ENCODE data around the gene ALOXE3.

The ALOXE3 gene

DNA sequence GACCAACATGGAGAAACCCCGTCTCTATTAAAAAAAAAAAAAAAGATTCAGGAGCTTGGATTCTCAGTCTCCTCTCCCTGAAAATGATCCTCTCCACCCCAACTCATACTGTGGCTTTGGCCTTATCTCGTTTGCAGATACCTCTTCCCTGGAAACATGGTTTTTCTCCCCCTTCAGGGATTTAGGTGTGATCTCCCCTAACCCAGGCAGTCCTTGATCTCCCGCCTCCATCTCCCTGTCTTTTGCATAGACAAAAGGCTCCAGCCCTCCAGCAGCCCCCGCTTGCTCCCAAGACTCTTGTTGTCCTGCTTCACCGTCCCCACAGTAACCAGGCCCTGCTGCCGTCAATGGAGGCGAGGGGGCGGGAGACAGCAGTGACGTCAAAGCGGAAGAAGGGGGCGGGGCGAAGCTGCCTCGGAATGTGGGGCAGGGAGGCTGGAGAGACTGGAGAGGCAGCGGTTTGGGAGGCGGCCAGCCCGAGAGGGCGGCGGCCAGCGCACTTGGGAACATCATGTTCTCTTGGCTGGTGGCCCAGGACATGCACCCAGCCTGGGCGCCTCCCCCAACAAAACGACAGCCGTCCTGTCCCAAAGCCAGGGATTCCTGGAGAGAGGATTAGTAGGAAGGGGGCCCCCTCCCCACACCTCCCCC lies 35.8 kb upstream of the ALOXE3 start:
- peak; percentile 97 to 98 (median 98) for DNase-seq

DNA sequence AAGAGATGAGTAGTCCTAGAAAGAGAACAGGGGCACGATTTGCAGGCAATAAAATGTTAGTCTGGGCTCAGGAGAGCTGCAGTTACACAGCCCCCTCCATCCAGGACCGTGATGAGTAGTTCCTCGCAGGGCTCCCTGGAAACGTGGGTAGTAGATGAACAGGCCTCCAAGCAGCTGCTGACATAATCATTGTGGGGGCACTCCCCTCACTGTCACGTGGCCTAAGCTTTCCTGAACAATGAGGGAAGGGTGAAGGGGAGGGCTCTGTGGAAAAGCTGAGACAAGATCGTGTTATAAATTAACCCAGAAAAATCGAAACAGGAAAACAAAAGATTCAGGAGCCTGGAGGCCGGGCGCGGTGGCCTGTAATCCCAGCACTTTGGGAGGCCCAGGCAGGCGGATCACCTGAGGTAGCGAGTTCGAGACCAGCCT lies 35.2 kb upstream of the ALOXE3 start:
- peak; percentile 94 to 97 (median 96) for DNase-seq

DNA sequence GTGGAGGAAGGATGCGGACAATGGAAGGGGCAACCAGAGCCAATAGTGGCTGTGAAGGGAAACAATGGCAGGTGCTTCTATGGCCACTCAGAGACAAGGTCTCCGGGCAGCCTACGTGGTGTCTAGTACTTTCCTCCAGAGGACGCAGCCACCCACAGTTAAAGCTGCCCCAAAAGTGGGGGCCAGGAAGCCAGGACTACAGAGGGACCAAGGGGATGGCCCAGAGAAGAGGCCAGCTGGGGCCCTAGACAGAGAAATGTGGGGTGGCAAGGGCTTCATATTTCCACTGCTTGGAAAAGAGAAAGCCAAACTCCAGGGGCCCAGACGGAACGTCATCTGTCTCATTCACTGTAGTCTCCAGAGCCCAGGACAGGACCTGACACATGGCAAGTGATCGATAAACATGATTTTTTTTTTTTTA lies 34.7 kb upstream of the ALOXE3 start:
- DNase-seq: no peak

DNA sequence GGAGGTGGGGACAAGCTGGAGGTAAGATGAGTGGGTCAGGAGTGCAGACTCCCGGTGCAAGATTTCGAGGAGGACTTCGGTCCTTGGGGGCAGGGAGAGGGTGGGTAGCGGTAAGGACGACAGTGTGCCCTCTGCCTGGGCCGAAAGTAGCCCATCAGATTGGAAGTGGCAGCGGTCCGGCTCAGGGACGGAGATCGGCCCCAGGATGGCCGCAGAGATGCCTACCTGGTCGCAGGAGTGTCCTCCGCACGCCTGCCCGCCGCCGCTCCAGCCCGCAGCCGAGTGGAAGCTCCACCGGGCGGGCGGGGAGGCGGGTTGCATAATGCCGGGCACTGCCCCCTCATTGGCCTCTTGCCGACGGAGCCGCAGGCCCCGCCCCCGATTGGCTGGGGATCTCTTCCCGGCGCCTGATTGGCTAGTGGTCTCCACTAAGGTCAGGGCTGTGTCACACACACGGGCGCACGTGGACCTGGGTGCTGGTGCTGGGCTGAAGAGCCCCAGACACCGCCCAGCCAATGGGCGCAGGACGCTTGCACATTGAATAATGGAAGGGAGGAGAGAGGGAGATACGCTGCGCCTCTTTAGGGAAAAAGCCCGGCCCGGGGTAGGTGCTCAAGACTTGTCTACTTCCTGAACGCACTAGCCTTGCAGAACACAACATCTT lies 33.9 kb upstream of the ALOXE3 start, which contains the start of gene PER1:
PER1 (minus strand) TSS at position 293 of the 664 bp plus-strand sequence. CDS start 1,698 bp downstream, outside the sequence.
- peak; percentile 95 to 98 (median 96) for DNase-seq

DNA sequence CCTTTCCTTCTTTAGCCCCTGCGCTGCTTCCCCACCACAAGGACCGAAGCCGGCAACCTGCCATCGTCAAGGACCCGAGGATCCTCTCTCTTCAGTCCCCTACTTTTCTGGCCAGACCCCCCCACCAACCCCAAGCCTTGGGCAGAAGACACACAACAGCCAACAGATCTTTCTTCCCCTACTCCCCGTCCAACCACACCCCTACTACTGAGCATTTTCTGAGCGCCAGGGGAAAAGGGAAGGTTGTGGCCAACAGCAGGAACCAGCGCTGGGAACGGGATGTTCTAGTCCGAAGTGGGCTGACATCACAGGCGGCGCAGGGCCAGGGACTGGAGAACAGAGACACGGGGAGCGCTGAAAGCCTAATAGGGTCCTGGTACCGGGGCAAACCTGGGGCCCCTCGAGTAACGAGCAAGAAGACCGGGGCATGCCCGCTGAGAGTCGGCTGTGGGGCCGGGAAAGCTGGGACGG lies 33.4 kb upstream of the ALOXE3 start:
- DNase-seq: peak; percentile 80 to 88 (median 83)

DNA sequence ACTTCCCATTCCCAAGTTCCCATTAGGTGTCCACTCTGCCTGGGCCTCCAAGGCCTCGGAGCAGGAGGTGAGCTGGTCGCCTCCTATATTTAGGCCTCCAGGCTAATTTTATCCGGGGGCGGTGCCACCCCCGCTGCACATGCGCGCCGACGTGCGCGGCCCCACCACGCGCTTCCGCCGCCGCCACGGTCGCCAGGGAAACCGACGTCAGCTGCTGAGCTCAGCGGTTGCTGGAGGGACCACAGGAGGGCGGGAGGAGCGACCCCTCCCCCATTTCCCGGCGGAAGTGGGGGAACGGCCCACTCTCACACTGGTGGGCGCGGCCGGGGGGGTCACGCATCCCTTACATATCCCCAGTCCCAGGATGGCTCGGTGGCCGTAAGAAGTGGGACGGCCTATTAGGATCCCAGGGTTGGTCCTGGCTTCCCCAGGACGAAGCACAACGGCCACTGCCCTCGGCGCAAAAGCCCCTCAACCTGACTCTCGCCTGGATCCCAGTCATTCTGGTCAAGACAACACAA lies 32.9 kb upstream of the ALOXE3 start:
- peak; percentile 79 to 90 (median 86) for DNase-seq

DNA sequence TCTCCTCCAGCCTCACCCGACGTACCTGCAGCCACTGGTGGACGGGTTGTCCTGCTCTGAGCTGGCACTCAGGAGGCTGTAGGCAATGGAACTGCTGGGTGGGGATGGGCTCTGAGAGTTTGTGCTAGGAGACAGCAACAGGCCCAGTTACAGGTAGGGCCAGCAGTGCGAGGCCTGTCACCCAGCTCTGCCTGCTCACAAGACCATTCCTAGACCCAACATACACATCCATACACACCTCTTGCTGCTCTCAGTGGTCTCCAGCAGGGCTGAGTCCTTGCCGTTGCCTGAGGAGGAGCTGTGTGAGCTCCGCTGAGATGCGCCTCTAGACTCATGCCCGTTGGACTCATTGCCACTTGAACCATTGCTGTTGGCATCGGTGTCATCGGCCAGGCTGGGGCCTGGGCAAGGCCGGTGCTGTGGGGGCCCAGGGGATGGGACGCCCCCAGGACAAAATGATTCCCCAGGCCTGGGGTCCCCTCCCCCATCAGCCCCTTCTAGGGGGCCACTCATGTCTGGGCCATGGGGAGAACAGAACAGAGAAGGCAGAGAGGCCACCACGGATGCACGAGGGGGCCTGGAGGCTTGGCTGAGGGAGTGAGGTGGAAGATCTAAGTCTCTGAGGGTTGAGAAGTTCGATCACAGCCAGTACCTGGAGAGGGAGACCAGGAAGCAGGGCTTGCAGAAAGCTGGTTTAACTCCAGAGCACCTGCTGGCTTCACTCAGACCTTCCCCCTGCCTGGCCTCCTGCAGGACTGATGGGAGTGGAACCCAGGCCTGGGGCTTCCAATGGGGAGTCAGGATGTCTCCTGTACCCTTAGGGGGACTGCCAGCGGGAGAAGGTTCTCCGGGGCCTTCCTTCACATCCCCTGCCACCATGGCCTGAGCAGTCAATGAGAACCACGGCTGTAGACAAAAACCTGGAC lies 32.1 kb upstream of the ALOXE3 start:
- DNase-seq: no peak

DNA sequence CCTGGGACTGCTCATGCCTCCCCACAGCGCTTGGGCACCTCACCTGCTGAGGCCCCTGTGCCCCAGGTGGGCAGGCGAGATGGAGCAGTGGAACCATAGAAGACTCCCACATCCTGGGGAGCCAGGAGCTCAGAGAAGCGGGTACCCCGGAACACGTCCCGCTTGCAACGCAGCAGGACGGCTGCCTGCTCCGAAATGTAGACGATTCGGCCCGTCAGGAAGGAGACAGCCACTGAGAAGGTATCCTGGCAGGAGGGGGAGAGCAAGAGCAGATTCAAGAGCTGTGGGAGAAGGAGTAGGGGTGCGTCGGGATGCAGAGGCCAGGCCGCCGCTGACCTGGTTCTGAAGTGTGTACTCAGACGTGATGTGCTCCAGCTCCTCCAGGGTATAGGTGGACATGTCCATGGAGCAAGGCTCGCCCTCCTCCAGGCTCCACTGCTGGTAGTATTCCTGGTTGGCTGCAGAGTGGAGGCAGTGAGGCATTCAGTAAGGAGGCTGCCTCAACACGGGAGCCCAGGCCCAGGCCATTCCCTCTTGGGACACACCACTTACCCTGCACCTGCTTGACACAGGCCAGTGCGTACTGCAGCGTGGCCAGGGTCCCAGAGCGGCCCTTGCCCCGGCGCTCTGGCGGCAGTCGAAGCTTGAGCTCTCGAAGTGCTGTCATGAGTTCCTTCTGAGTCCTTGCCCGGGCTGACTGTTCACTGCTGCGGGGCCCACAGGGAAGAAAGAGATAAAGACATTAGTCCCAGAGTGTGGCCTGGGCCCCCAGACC lies 31.3 kb upstream of the ALOXE3 start:
- no peak for DNase-seq

DNA sequence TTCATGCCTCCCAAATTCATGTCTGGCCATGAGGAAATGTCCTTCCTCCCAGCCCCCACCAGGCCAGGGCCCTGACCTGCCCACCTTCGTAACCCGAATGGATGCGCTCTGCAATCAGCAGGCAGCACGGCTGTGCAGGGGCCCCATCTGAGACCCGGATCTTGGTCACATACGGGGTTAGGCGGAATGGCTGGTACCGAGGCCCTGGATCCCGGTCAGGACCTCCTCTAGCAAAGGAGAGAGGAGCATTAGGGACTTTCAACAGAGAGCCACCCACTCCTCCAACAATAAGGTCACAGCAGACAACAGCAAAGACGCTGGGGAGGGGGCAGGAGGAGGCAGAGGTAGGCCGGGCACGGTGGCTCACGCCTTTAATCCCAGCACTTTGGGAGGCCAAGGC lies 30.2 kb upstream of the ALOXE3 start:
- DNase-seq: no peak

DNA sequence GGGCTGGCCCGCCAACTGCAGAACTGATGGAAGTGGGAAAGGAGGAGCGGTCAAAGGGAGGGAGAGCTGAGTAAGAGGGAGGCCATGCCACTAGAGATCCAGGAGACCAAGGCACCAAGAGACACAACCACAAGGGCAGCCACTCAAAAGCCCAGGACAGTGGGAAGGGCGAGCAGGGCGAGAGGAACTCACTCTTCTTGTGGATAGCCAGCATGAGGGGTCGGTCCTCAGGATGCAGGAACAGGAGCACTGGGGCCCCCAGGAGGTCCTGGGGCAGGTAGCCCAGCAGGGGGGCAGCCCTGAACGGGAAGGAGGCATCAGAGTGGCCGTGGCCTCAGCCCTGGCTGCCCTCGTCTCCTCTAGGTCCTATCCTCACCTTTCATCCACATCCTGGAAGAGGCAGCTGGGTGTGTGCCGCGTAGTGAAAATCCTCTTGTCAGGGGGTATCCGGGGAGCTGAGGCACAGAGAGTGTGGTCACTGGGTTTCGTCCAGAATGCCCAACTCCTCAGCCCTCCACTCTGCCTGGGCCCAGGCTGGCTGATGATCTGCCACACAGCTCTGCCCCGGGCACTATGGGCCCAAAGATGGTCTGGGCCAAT lies 29.6 kb upstream of the ALOXE3 start:
- no peak for DNase-seq

DNA sequence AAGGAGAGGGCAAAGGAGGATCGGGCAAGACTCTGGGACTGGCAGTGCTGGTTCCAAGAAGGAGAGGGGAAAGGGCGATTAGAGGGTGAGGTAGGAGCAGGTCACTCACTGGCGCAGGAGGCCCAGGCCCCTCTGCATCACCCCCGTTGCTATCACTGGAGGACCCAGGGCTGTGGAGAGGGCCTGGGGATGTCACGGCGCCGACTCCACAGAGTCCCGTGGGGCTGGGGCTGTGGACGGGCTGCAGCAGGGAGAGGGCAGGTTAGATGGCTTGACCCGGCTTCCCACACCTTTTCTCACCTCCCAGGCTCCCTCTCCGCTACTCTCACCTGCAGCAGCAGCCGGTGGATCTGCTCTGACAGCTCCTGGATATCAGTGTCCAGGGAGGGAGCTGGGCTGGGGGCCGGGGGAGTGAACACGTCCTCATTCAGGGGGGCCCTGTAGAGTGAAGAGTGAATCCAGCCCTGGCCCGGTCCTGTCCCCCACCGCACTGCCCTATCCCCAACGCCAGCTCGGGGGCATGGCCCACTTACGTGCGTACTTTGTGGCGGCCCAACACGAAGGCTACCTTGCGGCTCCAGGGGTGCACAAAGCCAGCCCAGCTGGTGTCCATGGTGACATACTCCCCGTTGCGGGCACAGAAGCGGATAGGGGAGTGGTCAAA lies 29.0 kb upstream of the ALOXE3 start:
- no peak for DNase-seq

DNA sequence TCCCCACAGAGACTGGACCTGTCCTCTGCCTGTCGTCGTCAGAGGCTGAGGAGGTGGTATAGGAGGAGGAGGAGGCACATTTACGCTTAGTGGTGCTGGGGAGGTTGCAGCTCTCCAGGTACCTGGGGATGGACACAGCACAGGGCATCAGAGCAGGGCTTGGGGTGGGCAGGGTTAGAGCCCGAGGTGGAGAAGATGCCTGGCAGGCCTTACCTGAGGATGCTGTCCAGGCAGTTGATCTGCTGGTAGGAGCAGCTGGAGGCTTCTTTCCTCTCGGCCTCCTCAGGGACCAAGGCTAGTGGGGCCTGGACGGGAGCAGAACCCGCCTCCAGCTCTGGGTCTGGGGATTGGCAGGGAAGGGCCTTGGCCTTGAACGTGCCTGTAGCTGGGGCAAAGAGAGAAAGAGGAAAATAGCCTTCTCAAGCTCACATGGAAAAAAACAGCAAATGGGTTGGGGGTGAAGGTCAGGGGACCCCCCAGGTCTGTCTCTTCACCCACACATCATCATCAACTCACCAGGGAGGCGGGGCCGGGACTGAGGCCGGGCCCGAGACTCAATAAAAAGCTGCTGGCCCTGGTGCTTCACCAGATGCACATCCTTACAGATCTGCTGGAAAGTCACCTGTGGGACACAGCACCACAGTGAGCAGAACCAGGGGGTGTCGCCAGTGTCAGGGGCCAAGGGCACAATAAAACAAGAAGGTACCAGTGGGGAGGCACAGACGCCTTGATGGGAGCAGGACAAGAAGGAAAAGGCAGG lies 28.2 kb upstream of the ALOXE3 start:
- no peak for DNase-seq

DNA sequence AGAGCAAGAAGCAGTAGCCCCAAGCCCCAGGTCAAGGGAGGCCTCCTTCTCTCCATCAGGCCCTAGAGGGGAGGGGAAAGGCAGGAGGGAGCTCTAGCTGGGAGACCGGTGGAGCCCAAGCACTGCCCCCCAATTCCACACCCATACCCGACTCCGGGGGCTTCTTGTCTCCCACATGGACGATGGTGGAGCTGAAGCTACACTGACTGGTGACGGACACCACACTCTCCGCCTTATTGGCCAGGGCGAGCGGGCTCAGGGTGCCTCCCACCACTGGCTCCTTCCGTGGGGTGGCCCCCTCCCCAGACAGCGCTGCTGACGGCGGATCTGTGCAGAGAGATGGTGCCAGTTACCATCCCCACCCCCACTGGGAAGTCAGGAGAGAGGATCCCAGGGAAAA lies 27.5 kb upstream of the ALOXE3 start:
- DNase-seq: no peak

DNA sequence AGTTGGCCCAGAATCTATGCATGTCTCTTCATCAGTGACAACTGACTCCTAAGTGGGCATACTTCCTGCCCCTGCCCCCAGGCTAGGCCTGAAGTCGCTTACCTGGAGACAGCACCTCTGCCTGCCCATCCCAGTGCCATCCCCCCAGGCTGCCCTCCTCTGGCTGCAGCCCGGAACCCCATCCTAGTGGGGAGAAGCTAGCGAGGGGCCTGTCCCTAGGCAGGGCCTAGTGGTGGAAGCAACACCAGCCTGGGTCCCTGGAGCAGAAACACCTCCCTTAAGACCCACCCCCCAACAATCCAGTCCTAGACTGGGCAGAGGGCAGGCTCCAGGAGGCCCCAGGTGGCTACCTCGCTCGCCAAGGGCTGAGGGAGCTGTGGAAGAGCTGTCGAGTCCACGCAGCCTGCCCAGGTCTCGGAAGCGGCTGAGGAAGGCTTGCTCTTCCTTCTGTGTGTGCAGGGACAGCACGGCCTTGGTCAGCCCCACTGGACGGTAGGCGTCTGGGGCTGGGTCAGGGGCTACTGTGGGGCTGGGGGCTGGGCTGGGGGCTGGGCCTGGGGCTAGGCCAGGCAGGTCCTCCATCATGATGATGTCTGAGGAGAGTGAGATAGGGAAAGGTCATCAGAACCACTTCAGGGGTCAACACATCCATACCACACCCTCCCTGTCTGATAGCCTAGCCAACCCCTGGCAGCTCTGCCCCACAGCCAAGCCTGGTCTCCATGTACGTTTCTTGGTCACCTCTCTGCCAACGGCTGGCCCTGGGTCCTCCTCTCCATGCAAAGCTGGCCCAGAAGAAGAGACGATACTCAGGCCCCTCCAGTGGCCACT lies 26.3 kb upstream of the ALOXE3 start:
- no peak for DNase-seq

DNA sequence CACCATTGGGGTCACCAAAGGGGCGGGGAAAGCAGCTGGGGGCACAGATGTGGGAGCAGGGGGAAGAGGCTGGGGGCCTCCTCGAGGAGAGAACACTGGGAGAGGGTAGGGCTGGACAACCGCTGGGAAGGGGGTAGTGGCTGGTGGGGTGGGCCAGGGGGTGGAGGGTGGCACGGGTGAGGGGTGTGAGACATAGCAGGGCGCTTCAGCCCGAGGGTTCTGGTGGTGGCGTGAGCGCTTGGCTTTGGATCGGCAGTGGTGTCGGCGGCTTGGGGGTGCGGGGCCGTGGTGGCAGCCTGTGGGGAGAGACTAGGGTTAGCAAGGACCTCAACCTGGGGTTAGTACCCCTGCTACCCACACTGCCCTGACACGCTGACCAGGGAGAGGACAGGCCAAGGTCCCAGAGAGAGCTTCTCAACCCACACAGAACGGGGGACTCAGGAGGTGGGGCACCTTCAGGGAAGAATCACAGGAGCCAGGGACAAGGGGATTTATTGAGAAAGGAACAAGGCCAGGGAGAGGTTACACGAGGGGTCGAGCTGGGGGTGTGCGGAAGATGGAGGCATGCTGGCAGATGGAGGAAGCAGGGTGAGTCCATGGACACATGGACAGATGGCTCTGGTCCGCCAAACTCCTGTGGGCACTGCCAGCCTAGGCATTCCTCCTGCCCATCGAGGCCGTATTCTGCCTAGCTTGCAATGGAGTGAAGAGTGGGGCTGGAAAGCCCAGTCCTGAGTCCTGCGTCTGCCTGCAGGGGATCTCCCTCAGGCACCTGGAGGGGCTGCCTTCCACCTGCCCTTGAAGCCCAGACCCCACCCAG lies 25.5 kb upstream of the ALOXE3 start:
- no peak for DNase-seq

DNA sequence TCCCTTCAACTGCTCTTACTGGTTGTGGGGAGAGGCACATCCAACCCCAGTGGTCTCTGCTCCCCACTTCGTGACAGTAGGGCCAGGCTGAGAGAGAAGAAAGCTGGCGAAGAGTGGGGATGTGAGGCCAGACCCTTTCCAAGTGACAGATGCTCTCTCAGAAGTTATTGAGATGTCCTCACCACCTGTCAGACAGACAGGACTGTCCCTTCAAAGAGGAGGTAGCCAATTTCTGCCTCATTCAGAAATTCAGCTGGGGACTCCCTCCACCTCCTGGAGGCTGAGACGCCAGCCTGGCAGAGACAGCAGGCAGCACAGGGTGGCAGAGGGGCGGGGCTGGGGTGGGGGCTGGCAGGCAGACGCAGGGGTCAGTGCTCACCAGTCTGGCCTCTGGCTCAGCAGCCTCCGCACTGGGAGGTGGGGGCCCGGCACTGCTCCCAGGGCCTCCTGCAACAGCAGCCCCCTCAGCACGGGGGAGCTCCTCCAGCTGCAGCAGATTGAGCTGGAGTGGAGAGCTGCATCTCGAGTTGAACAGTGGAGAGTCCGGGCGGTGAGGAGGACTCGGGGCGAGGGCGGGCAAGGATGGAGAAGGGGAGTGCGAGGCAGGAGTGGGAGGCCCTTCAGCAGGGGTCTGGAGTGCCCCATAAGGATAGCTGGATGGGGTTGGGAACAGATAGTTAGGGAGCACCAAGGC lies 24.7 kb upstream of the ALOXE3 start:
- no peak for DNase-seq

DNA sequence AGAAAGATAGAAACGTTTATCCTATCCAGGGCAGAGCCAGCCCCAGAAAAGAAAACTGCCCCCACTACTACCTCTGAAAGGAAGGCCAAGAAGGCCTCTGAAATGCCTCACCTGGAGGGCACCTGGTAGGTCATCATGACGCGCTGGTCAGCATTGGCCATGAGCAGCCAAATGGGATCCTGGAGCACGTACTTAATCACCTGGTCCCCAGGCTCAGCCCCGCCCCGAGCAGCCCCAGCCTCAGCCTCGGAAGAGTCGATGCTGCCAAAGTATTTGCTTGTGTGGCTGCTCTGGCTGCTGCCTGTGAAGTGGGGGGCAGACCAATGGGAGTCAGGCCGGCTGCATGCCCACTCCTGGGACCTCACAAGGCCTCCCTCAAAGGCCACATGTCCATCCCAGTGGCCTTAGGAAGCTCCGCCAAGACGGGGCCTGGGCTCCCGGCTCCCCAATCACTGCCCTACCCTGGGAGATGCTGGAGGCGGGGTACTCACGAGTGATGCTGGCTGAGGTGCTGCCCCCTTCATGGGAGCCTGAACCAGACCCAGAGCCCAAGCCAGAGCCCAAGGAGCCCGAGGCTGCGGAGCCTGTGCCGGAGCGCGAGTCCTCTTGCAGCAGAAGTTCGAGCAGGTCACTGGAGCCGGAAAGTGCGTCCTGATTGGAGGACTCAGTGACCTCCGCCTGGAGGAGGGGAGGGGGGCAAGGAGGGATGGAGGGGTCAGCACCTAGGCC lies 24.0 kb upstream of the ALOXE3 start:
- DNase-seq: no peak
